H9 (cell line): ENCODE measurements around the gene MYEF2. TPM values are rescaled to one million over a fixed set of nuclear protein-coding genes. Genes with fewer than 3 reads are reported as not detected.

Source experiments
- DNase-seq: peaks from one replicate; pipeline ENCODE4 v3.0.0-alpha.2; 2017
- H2AFZ ChIP-seq: one replicate; pipeline ENCODE4 v1.6.1; 2013; ENCODE audit warnings: mild to moderate bottlenecking, low read length, control low read depth, moderate library complexity
- H2AK5ac ChIP-seq: 2 replicates; pipeline ENCODE4 v1.6.1; 2013; ENCODE audit warnings: low read length, control low read depth, mixed read lengths; ENCODE audit not compliant: insufficient read length
- H2BK120ac ChIP-seq: one replicate; pipeline ENCODE4 v1.6.1; 2013; ENCODE audit warnings: low read depth, mild to moderate bottlenecking, low read length, control low read depth, inconsistent platforms; ENCODE audit not compliant: poor library complexity, severe bottlenecking
- H2BK12ac ChIP-seq: 2 replicates; pipeline ENCODE4 v1.6.1; 2013; ENCODE audit warnings: low read length, control low read depth, mixed read lengths, low read depth; ENCODE audit not compliant: insufficient read length
- H2BK15ac ChIP-seq: 2 replicates; pipeline ENCODE4 v1.6.1; 2013; ENCODE audit warnings: low read depth, low read length, control low read depth
- H2BK20ac ChIP-seq: one replicate; pipeline ENCODE4 v1.6.1; 2013; ENCODE audit warnings: low read depth, mild to moderate bottlenecking, low read length, control low read depth, inconsistent platforms; ENCODE audit not compliant: poor library complexity, severe bottlenecking
- H2BK5ac ChIP-seq: 2 replicates; pipeline ENCODE4 v1.6.1; 2013; ENCODE audit warnings: low read length, control low read depth, mixed read lengths; ENCODE audit not compliant: insufficient read length
- H3K14ac ChIP-seq: 2 replicates; pipeline ENCODE4 v1.6.1; 2013; ENCODE audit warnings: low read length, control low read depth; ENCODE audit not compliant: insufficient read depth
- H3K18ac ChIP-seq: 2 replicates; pipeline ENCODE4 v1.6.1; 2013; ENCODE audit warnings: low read depth, mild to moderate bottlenecking, mixed read lengths, low read length, control low read depth; ENCODE audit not compliant: insufficient read length
- H3K23ac ChIP-seq: 2 replicates; pipeline ENCODE4 v1.6.1; 2013; ENCODE audit warnings: low read length, control low read depth, mixed read lengths, low read depth; ENCODE audit not compliant: insufficient read length
- H3K23me2 ChIP-seq: 2 replicates; pipeline ENCODE4 v1.6.1; 2013; ENCODE audit warnings: low read depth, mild to moderate bottlenecking, mixed read lengths, low read length, control low read depth; ENCODE audit not compliant: insufficient read length, poor library complexity, severe bottlenecking
- H3K27ac ChIP-seq: 2 replicates; pipeline ENCODE4 v1.5.1; 2013; ENCODE audit warnings: low read length, control low read depth, mixed read lengths, low read depth; ENCODE audit not compliant: insufficient read length
- H3K27me3 ChIP-seq: 2 replicates; pipeline ENCODE4 v1.6.1; 2013; ENCODE audit warnings: low read length, control low read depth, inconsistent platforms; ENCODE audit not compliant: insufficient read depth
- H3K4ac ChIP-seq: 2 replicates; pipeline ENCODE4 v1.6.1; 2013; ENCODE audit warnings: low read depth, mild to moderate bottlenecking, control low read depth, inconsistent platforms, low read length, moderate library complexity
- H3K4me1 ChIP-seq: 2 replicates; pipeline ENCODE4 v1.6.1; 2013; ENCODE audit warnings: low read length, control low read depth, inconsistent platforms; ENCODE audit not compliant: insufficient read depth
- H3K4me2 ChIP-seq: 2 replicates; pipeline ENCODE4 v1.6.1; 2013; ENCODE audit warnings: low read length, control low read depth, mixed read lengths; ENCODE audit not compliant: insufficient read length, insufficient read depth
- H3K56ac ChIP-seq: 2 replicates; pipeline ENCODE4 v1.6.1; 2013; ENCODE audit warnings: low read depth, mild to moderate bottlenecking, mixed read lengths, low read length, control low read depth; ENCODE audit not compliant: insufficient read length
- H3K79me1 ChIP-seq: 2 replicates; pipeline ENCODE4 v1.6.1; 2013; ENCODE audit warnings: low read depth, mild to moderate bottlenecking, moderate library complexity, low read length, control low read depth, inconsistent platforms; ENCODE audit not compliant: insufficient read depth, poor library complexity, severe bottlenecking
- H3K79me2 ChIP-seq: 2 replicates; pipeline ENCODE4 v1.6.1; 2013; ENCODE audit warnings: low read length, control low read depth, inconsistent platforms; ENCODE audit not compliant: insufficient read depth
- H3K9ac ChIP-seq: 2 replicates; pipeline ENCODE4 v1.6.1; 2013; ENCODE audit warnings: low read length, control low read depth, mixed read lengths; ENCODE audit not compliant: insufficient read length; ENCODE audit errors: extremely low read depth
- H3K9me3 ChIP-seq: one replicate; pipeline ENCODE4 v1.6.1; 2013; ENCODE audit warnings: low read depth, low read length, inconsistent platforms; ENCODE audit not compliant: control insufficient read depth
- H3T11ph ChIP-seq: one replicate; pipeline ENCODE4 v1.6.1; 2013; ENCODE audit warnings: mild to moderate bottlenecking, low read length, control low read depth, inconsistent platforms
- H4K20me1 ChIP-seq: one replicate; pipeline ENCODE4 v1.6.1; 2013; ENCODE audit not compliant: control insufficient read depth, insufficient read length, insufficient read depth
- H4K5ac ChIP-seq: 2 replicates; pipeline ENCODE4 v1.6.1; 2013; ENCODE audit warnings: low read depth, mild to moderate bottlenecking, mixed read lengths, low read length, control low read depth; ENCODE audit not compliant: insufficient read length
- H4K8ac ChIP-seq: replicated peaks from 2 replicates; pipeline ENCODE4 v1.6.1; 2013; ENCODE audit warnings: low read length, control low read depth, mixed read lengths, low read depth; ENCODE audit not compliant: insufficient read length
- H4K91ac ChIP-seq: 2 replicates; pipeline ENCODE4 v1.6.1; 2013; ENCODE audit warnings: low read depth, mild to moderate bottlenecking, moderate library complexity, mixed read lengths, low read length, control low read depth; ENCODE audit not compliant: insufficient read length
- H3K27ac Mint-ChIP-seq, 3 experiments: 2 replicates in 2 of 3; 3 replicates in 1 of 3; pipeline ENCODE4 v1.8.0; 2020 to 2021; ENCODE audit warnings: mixed read lengths in 3 of 3, mild to moderate bottlenecking in 1 of 3, moderate library complexity in 1 of 3
- H3K27me3 Mint-ChIP-seq: 2 replicates; pipeline ENCODE4 v1.8.0; 2021; ENCODE audit warnings: low read depth, mild to moderate bottlenecking, moderate library complexity, mixed read lengths
- H3K36me3 Mint-ChIP-seq, 3 experiments: 2 replicates in 2 of 3; 3 replicates in 1 of 3; pipeline ENCODE4 v1.8.0; 2020 to 2021; ENCODE audit warnings: low read depth in 3 of 3, mixed read lengths in 3 of 3; ENCODE audit not compliant: insufficient read depth in 1 of 3
- H3K4me1 Mint-ChIP-seq, 2 experiments: 2 replicates each; pipeline ENCODE4 v1.8.0; 2020; ENCODE audit warnings: mixed read lengths in 2 of 2
- H3K4me3 Mint-ChIP-seq, 2 experiments: 2 replicates in 1 of 2; 3 replicates in 1 of 2; pipeline ENCODE4 v1.8.0; 2020 to 2021; ENCODE audit warnings: mild to moderate bottlenecking in 2 of 2, mixed read lengths in 2 of 2, moderate library complexity in 1 of 2
- H3K9me3 Mint-ChIP-seq, 2 experiments: 2 replicates in 1 of 2; 3 replicates in 1 of 2; pipeline ENCODE4 v1.8.0; 2020; ENCODE audit warnings: mild to moderate bottlenecking in 2 of 2, mixed read lengths in 2 of 2, moderate library complexity in 1 of 2
- CTCF ChIP-seq: fragments of 200-600 bp; sonication (generic); conservative IDR thresholded peaks from 3 replicates; pipeline ENCODE4 v1.8.0; 2021; ENCODE audit warnings: antibody characterized with exemption, mild to moderate bottlenecking
- WGBS: extraction: QIAGEN DNeasy Blood & Tissue Kit; methylation state at CpG from one replicate; pipeline ENCODE4 v1.1.7; 2013; ENCODE audit warnings: missing lambda C conversion rate, low lambda C conversion rate, mixed read lengths; ENCODE audit not compliant: insufficient read length; ENCODE audit errors: extremely low coverage; 5-methylcytosine and 5-hydroxymethylcytosine counted together
- total RNA-seq: library from RNA; stranded (reverse); gene quantifications from 2 replicates; pipeline ENCODE4 v1.2.1, GENCODE V29; 2021

Gene MYEF2
- total RNA-seq, 1 experiment from 2014 or later = 85.2 TPM

GRCh38 chr15:48205981-48206380 lies 27.9 kb upstream of the MYEF2 start, which contains the start of gene SLC12A1:
TSS of gene SLC12A1 (plus strand) at chr15:48206302. CDS start at chr15:48207720, 1,418 bp downstream.
- no peaks in the 10 kb centered on the region for H3K9me3 Mint-ChIP-seq
- no peak within 1 kb of the TSS for H3T11ph ChIP-seq
- no peak within 1 kb of the TSS for H2BK5ac ChIP-seq
- H3K27ac ChIP-seq = no peak within 1 kb of the TSS
- H3K36me3 Mint-ChIP-seq = no peaks in the 10 kb centered on the region
- no peaks in the 10 kb centered on the region for H3K27me3 Mint-ChIP-seq
- no peaks in the 10 kb centered on the region for H3K23me2 ChIP-seq
- TF ChIP-seq CTCF = no peak
- no peak within 1 kb of the TSS for H2BK15ac ChIP-seq
- peaks cover 16 to 18% of the 10 kb centered on the region in 2 experiments for H3K4me1 Mint-ChIP-seq
- no peak within 1 kb of the TSS for H2BK120ac ChIP-seq
- no peak within 1 kb of the TSS for H2BK20ac ChIP-seq
- H3K27ac Mint-ChIP-seq = no peak within 1 kb of the TSS
- no peak within 1 kb of the TSS for H3K9ac ChIP-seq
- H3K9me3 ChIP-seq = no peaks in the 10 kb centered on the region
- H3K79me1 ChIP-seq = no peaks in the 10 kb centered on the region
- no peak within 1 kb of the TSS for H4K91ac ChIP-seq
- no peak within 1 kb of the TSS for H3K18ac ChIP-seq
- H2BK12ac ChIP-seq = no peak within 1 kb of the TSS
- no peak within 1 kb of the TSS for H2AFZ ChIP-seq
- H4K20me1 ChIP-seq = no peaks in the 10 kb centered on the region
- H4K8ac ChIP-seq = no peak within 1 kb of the TSS
- no peak within 1 kb of the TSS for H2AK5ac ChIP-seq
- DNase-seq = no peak
- no peak within 1 kb of the TSS for H3K4me3 Mint-ChIP-seq
- WGBS = no CpG with 5 or more reads among the region's 1 CpG
- H4K5ac ChIP-seq = no peak within 1 kb of the TSS
- no peak within 1 kb of the TSS for H3K4ac ChIP-seq
- H3K4me1 ChIP-seq = no peaks in the 10 kb centered on the region
- H3K56ac ChIP-seq = no peak within 1 kb of the TSS
- no peak within 1 kb of the TSS for H3K4me2 ChIP-seq
- H3K79me2 ChIP-seq = no peaks in the 10 kb centered on the region
- H3K14ac ChIP-seq = no peak within 1 kb of the TSS
- H3K23ac ChIP-seq = no peak within 1 kb of the TSS
- H3K27me3 ChIP-seq = no peaks in the 10 kb centered on the region
